ENCODE data around the gene S100A6.
A peak's percentile ranks its signal among the peaks of the same experiment; 100 is the strongest.

The S100A6 gene

GRCh38 chr1:153503766-153504165 is 32.0 kb downstream of the S100A6 start:
- no peak for DNase-seq (ENCODE audit: low spot score)

- DNase-seq (ENCODE audit: low spot score), result no peak
Measured at GRCh38 chr1:153498746-153499145, 37.0 kb downstream of the S100A6 start.

GRCh38 chr1:153495536-153495935 is 40.3 kb downstream of the S100A6 start:
- no peak for DNase-seq (ENCODE audit: low spot score)

- peak; percentile 56 for DNase-seq (ENCODE audit: low spot score)
Measured at GRCh38 chr1:153494976-153495535, 40.7 kb downstream of the S100A6 start.

- no peak for DNase-seq (ENCODE audit: low spot score)
Measured at GRCh38 chr1:153493343-153493960, 42.3 kb downstream of the S100A6 start.

GRCh38 chr1:153490272-153491051 is 45.3 kb downstream of the S100A6 start:
- peak; percentile 74 for DNase-seq (ENCODE audit: low spot score)

- no peak for DNase-seq (ENCODE audit: low spot score)
Measured at GRCh38 chr1:153488731-153489130, 47.1 kb downstream of the S100A6 start.

- no peak for DNase-seq (ENCODE audit: low spot score)
Measured at GRCh38 chr1:153487707-153488106, 48.1 kb downstream of the S100A6 start.

GRCh38 chr1:153485863-153486262 is 49.9 kb downstream of the S100A6 start:
- no peak for DNase-seq (ENCODE audit: low spot score)

Data from AG08396 (cell line).